Right lung (tissue), 5 donors: ENCODE data around the gene FAH. TPM values are rescaled to one million over a fixed set of nuclear protein-coding genes. Genes with fewer than 3 reads are reported as not detected.

Experiments
- DNase-seq, 2 donors: peaks; one replicate each; pipeline ENCODE4 v3.0.0-alpha.2; 2013
- polyA plus RNA-seq, 5 donors: library from polyadenylated mRNA; unstranded; fragments of 120-200 nt; gene quantifications; one replicate each; pipeline versions ENCODE4 v1.2.1 to v1.2.3, GENCODE V29; 2013; ENCODE audit warnings: inconsistent platforms in 1 of 5, low replicate concordance in 1 of 5; ENCODE audit not compliant: insufficient read length in 5 of 5, insufficient read depth in 1 of 5

Gene FAH
- polyA plus RNA-seq, 5 donors, result 47.6 to 54.1 (median 53.1) TPM

GRCh38 chr15:80228959-80229610 lies 76.3 kb downstream of the FAH start:
- DNase-seq, result no peak

GRCh38 chr15:80231371-80231770 lies 78.6 kb downstream of the FAH start:
- no peak for DNase-seq

DNA sequence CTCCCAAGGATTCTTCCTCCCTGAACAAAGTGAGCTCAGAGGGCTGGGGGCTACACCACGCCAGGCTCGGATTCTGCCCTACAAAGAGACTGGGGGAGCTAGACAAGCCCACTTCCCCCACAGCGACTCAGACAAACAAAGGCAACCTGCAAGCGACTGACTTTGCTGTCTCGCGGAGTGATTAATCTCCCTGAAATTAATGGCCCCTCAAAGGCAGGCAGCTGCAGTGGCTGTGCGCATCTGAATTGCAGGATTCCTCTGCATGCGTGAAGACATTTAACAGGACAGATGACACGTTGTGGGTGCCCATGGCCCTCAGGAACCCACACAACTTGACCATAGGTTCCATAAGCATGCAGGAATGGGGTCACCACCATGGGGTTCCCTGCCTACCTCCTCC lies 80.8 kb downstream of the FAH start:
- DNase-seq, result no peak

GRCh38 chr15:80234883-80235282 lies 82.1 kb downstream of the FAH start:
- no peak for DNase-seq

Other genes with a start within 250 kb of the FAH start
- gene BCL2A1, start 181.8 kb upstream of the FAH start, polyA plus RNA-seq, result 1 to 10 TPM in 1 of 5 donors, under 1 TPM in 4; 0.53 to 1.2 (median 0.74) TPM
- 100 to 1,000 TPM; 107 to 145 (median 136) TPM for gene ZFAND6, start 93.3 kb upstream of the FAH start, polyA plus RNA-seq
- gene CTXND1, start 99.2 kb downstream of the FAH start, polyA plus RNA-seq, result 10 to 100 TPM; 19.7 to 35.9 (median 21.8) TPM